ENCODE data around the gene CLEC17A. TPM values are rescaled to one million over a fixed set of nuclear protein-coding genes. Genes with fewer than 3 reads are reported as not detected.

CLEC17A gene
- total and polyA plus RNA-seq, 11 donors, result 0.10 TPM; not detected in 10

- DNase-seq (peak in 1 of 5 donors; percentile 53), ATAC-seq (no peak)
- Histone ChIP-seq H3K27ac (peak overlapping the region in 8 of 12 donors; percentile 24 to 97 (median 90)), H3K36me3 (peaks cover 0 to 7% (median 0%) of the 10 kb centered on the region in 9 donors), H3K4me3 (peak overlapping the region in 1 of 12 donors; percentile 37), H3K9me3 (no peaks in the 10 kb centered on the region), H3K4me1 (peaks cover 0 to 83% (median 47%) of the 10 kb centered on the region in 12 donors), H3K27me3 (no peaks in the 10 kb centered on the region)
- TF ChIP-seq, protein P1, sequence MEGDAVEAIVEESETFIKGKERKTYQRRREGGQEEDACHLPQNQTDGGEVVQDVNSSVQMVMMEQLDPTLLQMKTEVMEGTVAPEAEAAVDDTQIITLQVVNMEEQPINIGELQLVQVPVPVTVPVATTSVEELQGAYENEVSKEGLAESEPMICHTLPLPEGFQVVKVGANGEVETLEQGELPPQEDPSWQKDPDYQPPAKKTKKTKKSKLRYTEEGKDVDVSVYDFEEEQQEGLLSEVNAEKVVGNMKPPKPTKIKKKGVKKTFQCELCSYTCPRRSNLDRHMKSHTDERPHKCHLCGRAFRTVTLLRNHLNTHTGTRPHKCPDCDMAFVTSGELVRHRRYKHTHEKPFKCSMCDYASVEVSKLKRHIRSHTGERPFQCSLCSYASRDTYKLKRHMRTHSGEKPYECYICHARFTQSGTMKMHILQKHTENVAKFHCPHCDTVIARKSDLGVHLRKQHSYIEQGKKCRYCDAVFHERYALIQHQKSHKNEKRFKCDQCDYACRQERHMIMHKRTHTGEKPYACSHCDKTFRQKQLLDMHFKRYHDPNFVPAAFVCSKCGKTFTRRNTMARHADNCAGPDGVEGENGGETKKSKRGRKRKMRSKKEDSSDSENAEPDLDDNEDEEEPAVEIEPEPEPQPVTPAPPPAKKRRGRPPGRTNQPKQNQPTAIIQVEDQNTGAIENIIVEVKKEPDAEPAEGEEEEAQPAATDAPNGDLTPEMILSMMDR (IDR thresholded peaks at IDR 0.05), result no peak
- TF ChIP-seq POLR2A (IDR thresholded peaks at IDR 0.05), result no peak
- 68 to 82% (median 72%) methylated on average over 16 to 23 of the region's 23 CpGs for WGBS, 4 donors
- intact Hi-C loops (cut with DNase I), result no loop called here
Observed at GRCh38 chr19:14558370-14559066, 24.4 kb upstream of the CLEC17A start.

DNA sequence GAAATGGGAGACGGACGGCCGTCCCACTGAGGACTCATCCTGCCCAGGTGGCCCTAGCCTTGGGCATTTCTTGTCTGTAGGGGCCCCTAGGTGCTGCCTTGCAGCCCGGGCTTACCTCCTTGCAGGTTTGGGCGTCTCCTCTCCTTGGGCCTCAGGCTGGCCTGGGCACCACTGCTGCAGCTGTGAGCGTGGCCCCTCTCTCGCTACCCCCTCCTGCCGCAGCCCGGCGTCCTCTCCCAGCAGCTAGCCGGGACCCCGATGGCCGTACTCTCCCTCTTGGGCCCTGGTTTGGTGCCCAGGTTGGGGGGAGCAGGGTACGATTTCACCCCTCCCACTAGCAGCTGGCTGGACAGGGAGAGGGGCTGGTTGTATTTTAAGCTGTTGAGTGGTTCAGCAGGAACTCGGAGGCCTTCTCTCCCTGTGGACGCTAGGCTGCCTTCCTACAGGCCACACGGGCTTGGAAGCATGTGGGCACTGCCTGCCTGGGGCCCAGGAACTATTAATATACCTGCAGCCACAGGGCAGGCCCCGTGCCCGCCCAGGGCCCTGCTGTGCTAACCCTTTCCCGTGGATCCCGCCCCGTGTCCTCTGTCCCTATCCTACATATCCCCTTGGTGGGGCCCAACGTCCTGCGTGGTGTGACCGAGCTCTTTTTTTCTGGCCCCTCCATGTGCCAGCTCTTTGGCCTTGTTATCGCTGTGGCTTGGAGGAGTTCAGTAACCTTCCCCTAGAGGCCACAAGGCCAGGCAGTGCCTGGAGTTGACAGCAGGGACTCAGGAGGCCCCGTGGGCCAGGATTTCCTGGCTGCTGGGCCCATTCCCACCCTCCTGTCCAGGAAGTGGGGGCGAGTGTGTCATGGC is 22.7 kb upstream of the CLEC17A start:
- H3K27ac ChIP-seq, result peak overlapping the region; percentile 72 to 97 (median 92)
- H3K27me3 ChIP-seq, result no peaks in the 10 kb centered on the region
- peak overlapping the region in 9 of 12 donors; percentile 5 to 37 (median 27) for H3K4me3 ChIP-seq
- 32 to 44% (median 37%) methylated on average over 24 to 28 of the region's 28 CpGs for WGBS, 4 donors
- ATAC-seq, result peak; percentile 48 to 77 (median 64)
- H3K9me3 ChIP-seq, result no peaks in the 10 kb centered on the region
- H3K36me3 ChIP-seq, result peaks cover 0 to 10% (median 2%) of the 10 kb centered on the region in 9 donors
- intact Hi-C loops (cut with DNase I), result no loop called here
- peak; percentile 64 to 85 (median 76) for DNase-seq
- H3K4me1 ChIP-seq, result peaks cover 0 to 70% (median 45%) of the 10 kb centered on the region in 12 donors
- TF ChIP-seq, protein P1 (IDR thresholded peaks at IDR 0.05), result peak in 1 of 12 donors; percentile 11
- no peak for TF ChIP-seq POLR2A (IDR thresholded peaks at IDR 0.05)

DNA sequence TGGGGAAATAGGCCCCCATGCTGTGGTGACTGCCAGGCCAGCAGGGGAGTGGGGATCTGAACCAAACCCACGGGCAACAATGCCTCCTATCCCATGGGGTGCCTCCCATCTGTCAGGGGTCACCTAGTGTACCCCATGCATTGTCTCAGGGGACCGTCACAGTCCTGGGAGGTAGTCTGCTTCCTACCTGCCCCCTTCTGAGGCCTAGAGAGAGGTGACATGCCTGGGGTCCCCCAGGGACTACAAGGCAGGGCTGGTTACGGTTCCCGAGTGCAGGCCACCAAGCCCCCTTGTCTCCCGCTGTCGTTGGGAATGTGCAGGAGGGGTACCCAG is 22.1 kb upstream of the CLEC17A start:
- H3K4me1 ChIP-seq, result peaks cover 0 to 70% (median 45%) of the 10 kb centered on the region in 12 donors

More for the DNA sequence above, 22.1 kb upstream of the CLEC17A start:
- 66 to 71% (median 69%) methylated on average over 6 of the region's 6 CpGs; no CpG with 5 or more reads in 1 of the 4 donors for WGBS, 4 donors
- TF ChIP-seq POLR2A (IDR thresholded peaks at IDR 0.05), result no peak
- TF ChIP-seq, protein P1 (IDR thresholded peaks at IDR 0.05), result no peak
- peak in 2 of 4 donors; percentile 0 for ATAC-seq
- H3K9me3 ChIP-seq, result no peaks in the 10 kb centered on the region
- DNase-seq, result no peak
- no peak overlapping the region for H3K4me3 ChIP-seq
- intact Hi-C loops (cut with DNase I), result no loop called here
- peaks cover 0 to 15% (median 6%) of the 10 kb centered on the region in 9 donors for H3K36me3 ChIP-seq
- H3K27ac ChIP-seq, result peak overlapping the region; percentile 72 to 97 (median 92)
- H3K27me3 ChIP-seq, result no peaks in the 10 kb centered on the region

All from heart left ventricle (tissue), 16 donors.